Fibroblast of skin of scalp (primary cell): Measurements from ENCODE around the gene MALL.
"Not testable (repeated sequence)": the region's sequence is repeated elsewhere in the genome, so short reads cannot be mapped to it uniquely, and the experiment has no call there.

Source experiments
- DNase-seq: peaks from one replicate; pipeline ENCODE4 v3.0.0-alpha.2; 2013

The MALL gene

GRCh38 chr2:110049769-110050168 is 65.9 kb downstream of the MALL start:
- not testable (repeated sequence) for DNase-seq

- not testable (repeated sequence) for DNase-seq
Measured at GRCh38 chr2:110048255-110049197, 67.1 kb downstream of the MALL start.

- DNase-seq = not testable (repeated sequence)
Measured at GRCh38 chr2:110047225-110047624, 68.4 kb downstream of the MALL start.

GRCh38 chr2:110041941-110042660 is 73.5 kb downstream of the MALL start:
- not testable (repeated sequence) for DNase-seq

GRCh38 chr2:110037336-110037735 is 78.3 kb downstream of the MALL start:
- not testable (repeated sequence) for DNase-seq

- DNase-seq = not testable (repeated sequence)
Measured at GRCh38 chr2:110035384-110035783, 80.2 kb downstream of the MALL start.

GRCh38 chr2:110034935-110035334 is 80.7 kb downstream of the MALL start:
- not testable (repeated sequence) for DNase-seq
